Left lobe of liver (tissue), 2 donors: Measurements from ENCODE around the gene COL13A1. TPM values are rescaled to one million over a fixed set of nuclear protein-coding genes. Genes with fewer than 3 reads are reported as not detected.

Experiments used
- ATAC-seq: fragments of 200-7000 bp; cut with Tn5 transposase; one replicate; pipeline ENCODE4 v1.9.1; 2020; ENCODE audit warnings: mild to moderate bottlenecking, moderate library complexity
- DNase-seq: peaks from one replicate; pipeline ENCODE4 v3.0.0-alpha.2; 2020; ENCODE audit warnings: low spot score
- total RNA-seq: library from RNA; stranded (reverse); gene quantifications from one replicate; pipeline ENCODE4 v1.2.1, GENCODE V29; 2021
- donor health status: DM: no; HTN: no; CAD: no; lungs with moderate emphysema.
- donor health status: DM: no; HTN: yes; CAD: no.

The COL13A1 gene
- total RNA-seq, 1 donor from 2014 or later, result 0.48 TPM

- ATAC-seq (no peak), DNase-seq (no peak)
These were observed 12.5 kb upstream of the COL13A1 start for GRCh38 chr10:69789164-69789576.

DNA sequence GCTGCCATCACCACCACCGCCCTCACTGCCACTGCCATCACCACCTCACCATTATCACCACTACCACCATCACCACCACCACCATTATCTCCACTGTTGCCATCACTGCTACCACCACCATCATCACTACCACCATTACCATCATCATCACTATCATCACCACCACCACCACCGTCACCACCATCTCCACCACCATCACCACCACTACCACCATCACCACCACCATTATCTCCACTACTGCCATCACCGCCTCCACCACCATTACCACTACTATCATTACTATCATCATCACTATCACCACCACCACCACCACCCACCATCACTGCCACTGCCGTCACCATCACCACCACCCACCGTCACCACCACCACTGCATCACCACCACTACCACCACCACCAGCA is 9.9 kb upstream of the COL13A1 start:
- ATAC-seq (no peak), DNase-seq (no peak)

DNA sequence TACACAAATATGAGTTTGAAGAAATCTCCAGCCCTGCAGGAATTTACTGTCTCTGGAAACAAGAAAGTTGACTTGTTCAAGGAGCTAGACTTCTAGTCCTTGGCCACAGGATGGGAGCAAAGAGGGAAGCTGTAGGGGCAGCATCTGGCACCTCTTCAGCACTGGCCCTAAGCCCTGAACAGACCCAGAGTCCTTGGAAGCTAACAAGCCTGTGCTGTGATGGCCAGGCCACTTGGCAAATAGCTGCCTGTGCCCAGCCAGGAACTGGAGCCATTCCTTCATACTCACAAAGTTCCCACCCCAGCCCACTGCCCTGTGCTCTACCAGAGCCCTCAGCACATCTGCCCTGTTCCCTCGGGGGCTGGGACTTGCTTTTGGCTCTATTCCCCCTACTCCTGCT is 9.4 kb upstream of the COL13A1 start:
- DNase-seq, result no peak
- ATAC-seq, result no peak

GRCh38 chr10:69794673-69795072 is 7.0 kb upstream of the COL13A1 start:
- DNase-seq, result no peak
- ATAC-seq, result no peak

- ATAC-seq (no peak), DNase-seq (no peak)
These were observed 6.3 kb upstream of the COL13A1 start for GRCh38 chr10:69795242-69795934.

DNA sequence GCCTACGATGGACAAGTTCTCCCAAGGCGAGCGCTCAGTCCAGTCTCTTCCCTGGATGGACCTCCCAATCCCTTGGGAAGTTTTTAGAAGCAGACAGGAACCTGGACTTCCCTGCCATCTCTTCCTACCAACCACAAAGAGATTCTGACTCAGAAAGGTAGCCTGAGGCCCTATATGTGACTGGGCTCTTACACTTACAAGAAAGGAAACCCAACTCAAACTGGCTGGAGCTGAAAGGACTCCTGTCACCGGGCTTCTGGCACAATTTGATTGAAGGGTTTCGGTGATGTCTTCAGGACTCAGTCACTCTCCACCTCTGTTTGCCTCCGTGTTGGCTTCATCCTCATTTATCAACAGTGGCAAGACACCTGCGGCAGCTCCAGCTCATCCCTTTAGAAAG is 3.7 kb upstream of the COL13A1 start:
- DNase-seq (no peak), ATAC-seq (no peak)

DNA sequence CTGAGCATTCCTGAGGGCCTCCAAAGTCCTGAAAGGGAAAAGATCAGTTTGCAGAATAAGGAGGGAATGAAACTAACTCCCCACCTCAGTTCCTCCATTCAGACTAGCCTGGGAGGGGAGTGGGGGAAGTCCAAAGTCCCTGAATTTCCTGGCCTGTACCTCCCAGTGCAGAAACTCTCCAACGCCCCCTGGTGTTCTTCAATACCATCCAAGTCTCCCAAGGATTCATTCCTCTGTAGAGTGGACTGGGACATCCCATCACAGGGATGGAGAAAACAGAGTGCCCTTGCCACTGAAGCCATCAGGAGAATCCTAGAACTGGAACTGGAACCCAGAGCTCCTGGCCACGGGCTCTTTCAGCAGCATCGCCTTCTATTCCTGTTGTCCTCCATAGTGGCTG is 1.6 kb upstream of the COL13A1 start:
- DNase-seq, result no peak
- peak; percentile 74 for ATAC-seq

GRCh38 chr10:69800665-69801064 is 1.0 kb upstream of the COL13A1 start:
- DNase-seq (no peak), ATAC-seq (no peak)

DNA sequence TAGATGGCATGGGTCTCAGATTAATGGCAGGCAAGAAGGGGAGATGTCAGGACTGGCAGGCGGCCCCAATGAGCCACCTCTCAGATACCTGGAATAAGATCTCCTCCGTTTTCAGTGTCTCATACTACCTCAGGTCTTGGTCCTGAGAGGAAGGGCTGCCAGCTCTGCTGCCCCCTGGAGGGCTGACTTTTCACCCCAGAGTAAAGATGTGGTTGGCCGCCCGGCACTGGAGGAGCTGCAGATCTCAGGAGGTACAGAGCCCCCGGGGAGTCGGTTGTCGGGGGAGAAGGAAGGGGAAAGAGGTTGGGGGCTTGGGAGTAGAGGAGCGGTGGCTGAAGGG is 642 bp upstream of the COL13A1 start:
- ATAC-seq (peak; percentile 68), DNase-seq (no peak)

GRCh38 chr10:69802424-69803161 is 887 bp downstream of the COL13A1 start:
- DNase-seq (no peak), ATAC-seq (peak; percentile 14)

DNA sequence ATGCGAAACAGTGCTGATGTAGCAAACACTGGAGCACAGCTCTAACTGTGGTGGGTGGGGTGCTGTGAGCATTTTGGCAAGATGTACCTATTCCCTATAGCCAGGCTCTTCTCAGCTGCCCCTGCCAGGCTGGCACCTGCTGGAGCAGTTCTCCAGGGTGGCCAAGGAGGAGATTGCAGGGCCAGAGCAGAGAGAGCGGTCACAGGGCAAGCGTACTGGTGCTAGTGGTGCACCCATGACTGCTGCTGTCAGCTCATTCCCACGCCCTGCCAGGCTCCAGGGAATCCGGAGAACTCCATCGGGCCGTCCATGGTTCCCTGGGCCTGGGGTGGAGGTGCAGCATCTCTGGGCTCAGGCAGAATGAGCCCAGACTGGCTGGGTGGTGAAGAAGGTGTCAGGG is 2.1 kb downstream of the COL13A1 start:
- DNase-seq, result no peak
- no peak for ATAC-seq

GRCh38 chr10:69804775-69805174 is 3.1 kb downstream of the COL13A1 start:
- ATAC-seq (no peak), DNase-seq (no peak)

- ATAC-seq, result no peak
- no peak for DNase-seq
These were observed 5.4 kb downstream of the COL13A1 start for GRCh38 chr10:69807122-69807521.

GRCh38 chr10:69807696-69808095 is 6.0 kb downstream of the COL13A1 start:
- ATAC-seq (no peak), DNase-seq (no peak)

- no peak for DNase-seq
- no peak for ATAC-seq
These were observed 7.6 kb downstream of the COL13A1 start for GRCh38 chr10:69809318-69809717.

DNA sequence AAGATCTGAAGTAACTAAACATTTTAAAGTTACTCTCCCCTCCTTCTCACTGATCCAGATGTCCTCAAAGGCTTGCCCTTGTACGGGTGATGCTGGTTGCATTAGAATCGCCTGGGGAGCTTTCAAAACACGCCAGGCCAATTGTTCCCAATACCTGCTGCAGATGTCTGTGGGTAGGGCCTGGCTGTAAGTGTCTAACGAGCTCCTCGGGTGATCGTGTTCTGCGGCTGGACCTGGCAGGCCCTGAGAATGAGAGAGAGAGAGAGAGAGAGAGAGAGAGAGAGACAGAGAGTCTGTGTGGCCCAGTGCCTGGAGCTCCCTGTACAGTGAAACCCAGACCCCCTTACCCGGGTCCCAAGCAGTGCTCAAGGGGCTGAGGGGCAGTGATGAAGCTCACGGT is 8.4 kb downstream of the COL13A1 start:
- DNase-seq, result no peak
- no peak for ATAC-seq

GRCh38 chr10:69810675-69811397 is 9.1 kb downstream of the COL13A1 start:
- ATAC-seq (no peak), DNase-seq (no peak)

- no peak for DNase-seq
- ATAC-seq, result no peak
These were observed 11.9 kb downstream of the COL13A1 start for GRCh38 chr10:69813632-69814031.

GRCh38 chr10:69814251-69814650 is 12.5 kb downstream of the COL13A1 start:
- no peak for DNase-seq
- ATAC-seq, result no peak

DNA sequence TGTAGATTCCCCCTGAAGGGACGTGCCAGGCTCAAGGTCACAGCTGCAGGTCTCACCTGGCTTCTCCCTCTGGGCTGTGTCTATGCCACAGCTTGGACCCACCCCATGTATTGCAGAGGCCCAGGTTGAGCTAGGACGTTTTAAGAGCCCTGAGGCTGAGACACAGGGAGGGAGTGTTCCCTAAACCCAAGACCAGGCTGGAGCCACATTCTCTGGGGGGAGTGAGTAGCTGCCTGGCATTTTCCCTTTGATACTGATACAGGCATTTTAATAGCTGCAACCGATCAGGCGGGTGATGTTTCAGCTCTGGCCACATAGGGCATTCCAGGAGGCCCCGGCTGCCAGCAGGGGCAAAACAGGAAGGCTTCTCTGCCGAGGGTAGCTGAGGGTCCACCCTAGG is 13.4 kb downstream of the COL13A1 start:
- DNase-seq (no peak), ATAC-seq (no peak)

DNA sequence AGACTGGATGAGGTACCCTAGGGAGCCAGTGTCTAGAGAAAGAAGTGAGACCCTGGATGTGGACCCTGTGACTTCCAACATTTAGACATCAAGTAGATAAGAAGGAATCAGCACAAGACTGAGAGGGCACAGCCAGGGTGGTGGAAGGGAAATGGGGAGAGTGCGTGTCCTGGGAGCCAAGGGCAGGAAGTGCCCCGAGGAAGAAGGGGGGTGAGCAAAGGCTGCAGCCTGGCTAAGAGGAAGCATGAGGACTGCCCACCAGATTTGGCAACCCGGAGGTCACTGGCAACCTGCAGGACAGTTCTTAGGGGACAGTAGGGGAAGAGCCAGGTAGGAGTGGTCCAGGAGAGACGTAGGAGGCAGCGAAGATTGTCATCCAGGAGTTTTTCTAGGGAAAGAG is 14.8 kb downstream of the COL13A1 start:
- ATAC-seq (no peak), DNase-seq (no peak)

DNA sequence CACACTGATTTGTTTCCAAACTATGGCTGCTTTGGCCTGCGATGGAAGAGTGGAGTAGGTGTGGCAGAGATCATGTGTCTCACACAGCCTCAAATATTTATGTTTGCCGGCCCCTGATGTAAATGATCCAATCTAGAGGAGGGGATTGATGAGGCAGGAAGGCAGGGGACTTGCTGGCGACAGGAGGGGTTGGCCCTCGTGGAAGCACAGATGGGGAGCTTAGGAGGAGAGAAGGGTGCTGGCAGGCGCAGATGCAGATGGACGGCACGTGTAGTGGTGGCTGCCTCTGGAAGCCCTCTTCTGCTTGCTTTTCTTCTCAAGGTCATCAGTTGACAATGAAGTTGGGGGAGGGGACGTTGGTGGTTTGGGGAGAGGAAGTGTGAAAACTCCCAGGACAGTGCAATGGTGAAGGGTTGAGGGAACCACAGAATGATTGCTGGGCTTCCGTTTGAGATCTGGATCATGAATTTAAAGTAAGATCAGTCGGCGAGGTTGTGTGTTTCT is 15.4 kb downstream of the COL13A1 start:
- no peak for DNase-seq
- no peak for ATAC-seq
